Right lobe of liver (tissue), 6 donors: ENCODE measurements around the gene APBB1IP. TPM values are rescaled to one million over a fixed set of nuclear protein-coding genes. Genes with fewer than 3 reads are reported as not detected.

Experiments
- ATAC-seq, 4 donors: fragments of 200-7000 bp; cut with Tn5 transposase; one replicate each; pipeline ENCODE4 v1.9.1; 2020; ENCODE audit warnings: mild to moderate bottlenecking in 4 of 4, moderate library complexity in 4 of 4
- DNase-seq, 3 donors: peaks; one replicate each; pipeline ENCODE4 v3.0.0-alpha.2; 2020
- H3K27ac ChIP-seq, 3 donors: fragments of 200-600 bp; one replicate each; pipeline ENCODE4 v1.8.0; 2022
- H3K27me3 ChIP-seq, 2 donors: fragments of 200-600 bp; one replicate each; pipeline ENCODE4 v1.8.0; 2022
- H3K36me3 ChIP-seq, 4 donors: fragments of 200-600 bp; sonication (generic) in 1 of 4; one replicate each; pipeline versions ENCODE4 v1.5.1 to v1.8.0; 2017 to 2022; ENCODE audit warnings: control low read depth in 1 of 4
- H3K4me1 ChIP-seq, 4 donors: fragments of 200-600 bp; sonication (generic) in 1 of 4; one replicate each; pipeline versions ENCODE4 v1.5.1 to v1.8.0; 2017 to 2022; ENCODE audit warnings: control low read depth in 1 of 4
- H3K4me3 ChIP-seq, 3 donors: fragments of 200-600 bp; one replicate each; pipeline ENCODE4 v1.8.0; 2022
- H3K9me3 ChIP-seq, 4 donors: fragments of 200-600 bp; sonication (generic) in 1 of 4; one replicate each; pipeline versions ENCODE4 v1.5.1 to v1.8.0; 2017 to 2022; ENCODE audit warnings: control low read depth in 1 of 4
- CTCF ChIP-seq, 4 donors: fragments of 200-600 bp in 3 of 4; fragments of 450-650 bp in 1 of 4; IDR thresholded peaks; one replicate each; pipeline versions ENCODE4 v1.5.1 to v1.8.0; 2016 to 2022; ENCODE audit warnings: antibody characterized with exemption in 4 of 4, mild to moderate bottlenecking in 2 of 4
- POLR2A ChIP-seq: fragments of 450-650 bp; IDR thresholded peaks from one replicate; pipeline ENCODE4 v1.6.1; 2017; ENCODE audit warnings: antibody characterized with exemption, mild to moderate bottlenecking
- WGBS: methylation state at CpG from one replicate; pipeline ENCODE4 v1.1.6; 2018; ENCODE audit warnings: low coverage, low lambda C conversion rate; ENCODE audit not compliant: insufficient coverage; ENCODE audit errors: missing lambda C conversion rate; 5-methylcytosine and 5-hydroxymethylcytosine counted together
- intact Hi-C, 2 donors: fragments of 100-400 bp; cut with DNase I; formaldehyde crosslinking; loops; one replicate each; pipeline versions ENCODE4 v1.11.2 to v1.14.1; 2022
- total RNA-seq, 6 experiments: library from RNA; depleted of rRNA in 2 of 6; stranded (reverse); fragments of >200 nt in 2 of 6; fragmentation: NEBNext Ultra II Directional in 3 of 6; extraction: Animal tissue kit (Norgen Biotek cat#: 25700) in 3 of 6; gene quantifications; one replicate each; pipeline versions ENCODE4 v1.1.0 to v1.2.4, GENCODE V29; 2016 to 2023
- donor health status: DM: no; HTN: yes; CAD: no.
- donor health status: DM: no; HTN: no; CAD: no.
- donor health status: DM: no; HTN: no; CAD: no.
- donor health status: DM: no; HTN: yes; CAD: no.
- donor health status: DM: no; HTN: yes; CAD: no.

Gene APBB1IP
- total RNA-seq, 6 experiments from 2014 or later, result 13.0 to 50.7 (median 16.5) TPM

GRCh38 chr10:26507441-26507840 is 69.3 kb downstream of the APBB1IP start:
- DNase-seq (no peak), ATAC-seq (no peak)
- peaks cover 0 to 50% (median 2%) of the 10 kb centered on the region in 4 donors for H3K36me3 ChIP-seq
- no peaks in the 10 kb centered on the region for H3K4me1 ChIP-seq
- H3K27me3 ChIP-seq, result no peaks in the 10 kb centered on the region
- no peak overlapping the region for H3K27ac ChIP-seq
- H3K9me3 ChIP-seq, result no peaks in the 10 kb centered on the region
- no peak overlapping the region for H3K4me3 ChIP-seq
- no peak for TF ChIP-seq POLR2A
- no peak for TF ChIP-seq CTCF (IDR thresholded peaks at IDR 0.05)
- intact Hi-C loops, result no loop called here

GRCh38 chr10:26508016-26508415 is 69.9 kb downstream of the APBB1IP start:
- Histone ChIP-seq H3K4me3 (no peak overlapping the region), H3K27ac (no peak overlapping the region), H3K9me3 (no peaks in the 10 kb centered on the region), H3K36me3 (peaks cover 0 to 51% (median 1%) of the 10 kb centered on the region in 4 donors), H3K27me3 (no peaks in the 10 kb centered on the region), H3K4me1 (no peaks in the 10 kb centered on the region)
- 91% methylated on average over 4 of the region's 4 CpGs for WGBS
- intact Hi-C loops, result no loop called here
- DNase-seq, result no peak
- no peak for TF ChIP-seq CTCF (IDR thresholded peaks at IDR 0.05)
- no peak for TF ChIP-seq POLR2A
- no peak for ATAC-seq

DNA sequence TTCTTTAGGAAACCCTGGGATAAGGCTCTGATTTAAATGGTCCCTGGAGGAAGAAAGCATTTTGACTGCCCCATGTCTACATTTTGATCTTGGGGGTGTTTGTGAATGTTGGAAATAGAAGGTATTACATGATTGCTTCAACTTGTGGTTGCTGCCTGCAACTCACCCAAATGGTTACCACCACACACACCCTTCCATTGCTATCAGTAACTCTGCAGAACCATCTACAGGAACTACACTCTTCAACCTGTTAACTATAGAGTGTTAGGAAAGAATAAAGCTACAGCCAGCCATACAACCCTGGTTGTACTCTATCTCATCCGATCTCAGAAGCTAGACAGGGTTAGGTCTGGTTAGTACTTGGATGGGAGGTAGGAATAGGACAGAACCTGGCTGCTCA is 71.2 kb downstream of the APBB1IP start:
- ATAC-seq (no peak), DNase-seq (no peak)
- WGBS, result no CpG with 5 or more reads among the region's 1 CpG
- intact Hi-C loops, result no loop called here
- Histone ChIP-seq H3K4me1 (no peaks in the 10 kb centered on the region), H3K27ac (no peak overlapping the region), H3K27me3 (no peaks in the 10 kb centered on the region), H3K4me3 (no peak overlapping the region), H3K9me3 (no peaks in the 10 kb centered on the region), H3K36me3 (peaks cover 0 to 51% (median 8%) of the 10 kb centered on the region in 4 donors)
- TF ChIP-seq CTCF (IDR thresholded peaks at IDR 0.05), result no peak
- TF ChIP-seq POLR2A, result no peak

- no peak for ATAC-seq
- peaks cover 0 to 37% (median 8%) of the 10 kb centered on the region in 4 donors for H3K36me3 ChIP-seq
- no peak overlapping the region for H3K27ac ChIP-seq
- H3K27me3 ChIP-seq, result no peaks in the 10 kb centered on the region
- no peak for DNase-seq
- no peak for TF ChIP-seq CTCF (IDR thresholded peaks at IDR 0.05)
- intact Hi-C loops, result no loop called here
- H3K4me1 ChIP-seq, result no peaks in the 10 kb centered on the region
- H3K9me3 ChIP-seq, result no peaks in the 10 kb centered on the region
- no peak overlapping the region for H3K4me3 ChIP-seq
- 95% methylated on average over 1 of the region's 1 CpG for WGBS
These were observed 75.0 kb downstream of the APBB1IP start for GRCh38 chr10:26513101-26513500.

DNA sequence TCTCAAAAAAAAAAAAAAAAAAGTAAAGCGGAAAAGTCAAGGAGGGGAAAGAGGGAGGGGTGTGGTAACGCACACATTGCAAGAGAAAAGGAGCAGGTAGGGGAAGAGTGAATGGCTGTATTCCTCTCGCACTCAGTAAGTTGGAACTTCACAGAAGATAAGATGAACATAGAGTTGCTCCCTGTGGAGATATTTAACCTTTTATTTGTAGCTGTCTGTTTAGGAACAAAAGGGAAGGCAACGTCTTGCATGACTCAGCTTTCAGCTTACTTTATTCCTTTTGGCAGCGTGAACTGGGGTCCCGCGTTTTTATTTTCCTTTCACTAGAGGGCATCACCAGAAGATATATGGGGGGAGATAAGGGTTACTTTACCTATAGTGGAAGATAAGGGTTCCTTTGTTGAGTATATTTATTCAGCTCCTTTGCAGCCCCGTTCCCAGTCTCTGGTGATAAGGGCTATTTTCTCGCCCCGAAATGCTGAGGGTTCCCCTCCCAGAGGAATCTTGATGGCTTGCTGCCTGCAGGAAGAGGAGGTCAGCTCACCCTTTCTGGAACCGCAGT is 78.5 kb downstream of the APBB1IP start:
- H3K36me3 ChIP-seq, result peaks cover 0 to 43% (median 8%) of the 10 kb centered on the region in 4 donors
- DNase-seq (no peak), ATAC-seq (no peak)
- intact Hi-C loops, result no loop called here
- no peaks in the 10 kb centered on the region for H3K4me1 ChIP-seq
- H3K9me3 ChIP-seq, result no peaks in the 10 kb centered on the region
- no peak overlapping the region for H3K27ac ChIP-seq
- no peak overlapping the region for H3K4me3 ChIP-seq
- no peaks in the 10 kb centered on the region for H3K27me3 ChIP-seq
- 70% methylated on average over 10 of the region's 11 CpGs for WGBS
- no peak for TF ChIP-seq CTCF (IDR thresholded peaks at IDR 0.05)
- no peak for TF ChIP-seq POLR2A
